Small intestine (tissue), 7 donors: ENCODE results near the gene PTTG1IP. TPM values are rescaled to one million over a fixed set of nuclear protein-coding genes. Genes with fewer than 3 reads are reported as not detected.

ENCODE experiments used
- DNase-seq, 2 donors: peaks; one replicate each; pipeline versions ENCODE4 v3.0.0 to v3.0.0-alpha.2; 2013
- FAIRE-seq: peaks from 2 replicates; lab custom pipeline; 2012; peaks lifted over from hg19 to GRCh38; lab: Jason Lieb, UNC
- H3K27ac ChIP-seq, 3 donors: one replicate each; pipeline ENCODE4 v1.5.1; 2013; ENCODE audit warnings: low read length in 2 of 3, mild to moderate bottlenecking in 2 of 3, control low read depth in 1 of 3, inconsistent platforms in 1 of 3, low read depth in 1 of 3, moderate library complexity in 1 of 3
- H3K27me3 ChIP-seq, 3 donors: one replicate each; pipeline ENCODE4 v1.6.1; 2013; ENCODE audit warnings: low read length in 3 of 3, inconsistent platforms in 1 of 3; ENCODE audit not compliant: control insufficient read depth in 3 of 3, insufficient read depth in 3 of 3
- H3K36me3 ChIP-seq, 3 donors: one replicate each; pipeline ENCODE4 v1.6.1; 2013; ENCODE audit warnings: low read length in 3 of 3, inconsistent platforms in 1 of 3, low read depth in 1 of 3, mild to moderate bottlenecking in 1 of 3, moderate library complexity in 1 of 3; ENCODE audit not compliant: control insufficient read depth in 3 of 3, insufficient read depth in 2 of 3
- H3K4me1 ChIP-seq, 3 donors: one replicate each; pipeline ENCODE4 v1.6.1; 2013; ENCODE audit warnings: low read length in 2 of 3, inconsistent platforms in 1 of 3, low read depth in 1 of 3, mild to moderate bottlenecking in 1 of 3, moderate library complexity in 1 of 3; ENCODE audit not compliant: control insufficient read depth in 3 of 3, insufficient read depth in 2 of 3
- H3K4me3 ChIP-seq, 3 donors: one replicate each; pipeline ENCODE4 v1.5.1; 2013; ENCODE audit warnings: low read length in 3 of 3, control low read depth in 1 of 3, inconsistent platforms in 1 of 3, low read depth in 1 of 3, mild to moderate bottlenecking in 1 of 3, moderate library complexity in 1 of 3
- H3K9me3 ChIP-seq, 2 donors: one replicate each; pipeline ENCODE4 v1.6.1; 2013; ENCODE audit warnings: low read depth in 1 of 2, low read length in 1 of 2; ENCODE audit not compliant: control insufficient read depth in 2 of 2, insufficient read depth in 1 of 2
- WGBS, 3 donors: extraction: QIAGEN DNeasy Blood & Tissue Kit; methylation state at CpG; one replicate each; pipeline ENCODE4 v1.1.7; 2013; 5-methylcytosine and 5-hydroxymethylcytosine counted together
- polyA plus RNA-seq, 4 donors: library from polyadenylated mRNA; stranded (reverse) in 3 of 4; unstranded in 1 of 4; fragments of 200-250 nt in 3 of 4; fragments of 120-200 nt in 1 of 4; gene quantifications; one replicate each; pipeline versions ENCODE4 v1.2.1 to v1.2.3, GENCODE V29; 2013
- donor health status: healthy with polysubstance abuse.
- donor health status: control.
- donor health status: control.
- donor health status: Bipolar disorder and iron deficiency.
- donor health status: healthy.

PTTG1IP gene
- polyA plus RNA-seq, 4 donors: 116 to 330 (median 128) TPM

DNA sequence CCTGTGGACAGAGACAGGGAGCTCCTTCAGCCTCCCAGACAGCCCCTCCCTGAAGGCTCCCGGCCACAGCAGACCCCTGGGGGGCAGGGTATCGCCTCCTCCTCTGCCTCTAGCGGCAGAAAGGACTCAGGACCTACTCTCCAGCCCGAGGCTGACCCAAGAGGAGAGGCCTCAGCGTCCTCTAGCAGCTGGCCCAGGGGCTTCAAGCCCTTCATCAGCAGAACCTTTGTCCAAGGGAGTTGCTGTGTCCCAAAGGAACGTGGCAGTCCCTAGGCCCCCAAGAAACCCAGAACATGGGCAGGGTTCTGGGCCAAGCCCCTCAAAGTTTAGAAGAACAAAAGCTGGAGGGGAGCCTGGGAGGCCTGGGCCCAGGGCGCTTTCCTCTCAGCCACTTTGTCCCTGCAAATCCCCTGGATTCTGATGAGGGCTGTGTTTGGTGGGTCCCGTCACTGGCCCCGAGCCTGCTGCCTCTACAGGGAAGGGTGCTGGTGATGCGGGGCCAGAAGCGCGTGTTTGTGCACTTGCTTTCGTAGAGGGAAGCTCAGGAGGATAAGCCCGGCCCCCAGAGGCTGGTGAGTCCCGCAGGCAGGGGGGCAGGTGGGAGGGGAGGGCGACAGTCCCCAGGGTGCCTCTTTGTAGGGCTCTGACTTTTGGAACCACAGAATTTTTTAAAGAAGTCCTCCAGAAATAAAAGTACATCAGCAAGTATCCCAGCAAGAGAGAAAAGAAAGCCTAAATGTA lies 33.9 kb upstream of the PTTG1IP start:
- no peak overlapping the region for H3K4me3 ChIP-seq
- H3K27me3 ChIP-seq: peaks cover 0 to 9% (median 0%) of the 10 kb centered on the region in 3 donors
- H3K4me1 ChIP-seq: peaks cover under 1 to 12% (median 1%) of the 10 kb centered on the region in 3 donors
- peak overlapping the region in 1 of 3 donors; percentile 53 for H3K27ac ChIP-seq
- DNase-seq (no peak), FAIRE-seq (no peak)
- no peaks in the 10 kb centered on the region for H3K36me3 ChIP-seq
- no peaks in the 10 kb centered on the region for H3K9me3 ChIP-seq
- 66 to 76% (median 75%) methylated on average over 16 of the region's 16 CpGs for WGBS, 3 donors

DNA sequence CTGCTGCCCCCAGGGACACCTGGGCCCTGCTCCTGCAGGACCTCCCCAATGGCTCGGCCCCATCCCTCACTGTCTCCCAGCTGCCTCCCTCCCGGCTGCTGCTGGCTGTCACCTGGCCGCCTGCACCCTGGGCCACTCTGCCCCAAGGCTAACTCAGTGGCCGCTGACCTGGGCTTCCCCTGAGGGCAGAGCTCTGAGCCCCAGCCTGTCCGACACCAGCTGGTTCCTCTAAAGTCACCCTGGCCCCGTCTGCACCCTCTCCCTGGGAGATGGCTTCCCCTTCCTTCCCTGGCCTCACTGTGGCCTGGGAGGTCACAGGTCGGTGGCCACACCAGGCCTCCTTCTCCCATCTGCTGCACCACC lies 32.2 kb upstream of the PTTG1IP start:
- FAIRE-seq: no peak
- WGBS, 3 donors: 73 to 83% (median 76%) methylated on average over 5 to 7 of the region's 7 CpGs

GRCh38 chr21:44905016-44905727 lies 31.7 kb upstream of the PTTG1IP start:
- DNase-seq (no peak), FAIRE-seq (no peak)
- Histone ChIP-seq H3K9me3 (no peaks in the 10 kb centered on the region), H3K4me1 (no peaks in the 10 kb centered on the region), H3K36me3 (peaks cover 0 to 3% (median 0%) of the 10 kb centered on the region in 3 donors), H3K4me3 (no peak overlapping the region), H3K27ac (no peak overlapping the region), H3K27me3 (peaks cover 0 to 9% (median 0%) of the 10 kb centered on the region in 3 donors)
- 86 to 91% (median 90%) methylated on average over 21 to 22 of the region's 22 CpGs for WGBS, 3 donors

More for the DNA sequence above, 32.2 kb upstream of the PTTG1IP start:
- DNase-seq: no peak
- no peak overlapping the region for H3K27ac ChIP-seq
- H3K9me3 ChIP-seq: no peaks in the 10 kb centered on the region
- H3K27me3 ChIP-seq: peaks cover 0 to 9% (median 0%) of the 10 kb centered on the region in 3 donors
- no peak overlapping the region for H3K4me3 ChIP-seq
- H3K36me3 ChIP-seq: no peaks in the 10 kb centered on the region
- H3K4me1 ChIP-seq: no peaks in the 10 kb centered on the region

DNA sequence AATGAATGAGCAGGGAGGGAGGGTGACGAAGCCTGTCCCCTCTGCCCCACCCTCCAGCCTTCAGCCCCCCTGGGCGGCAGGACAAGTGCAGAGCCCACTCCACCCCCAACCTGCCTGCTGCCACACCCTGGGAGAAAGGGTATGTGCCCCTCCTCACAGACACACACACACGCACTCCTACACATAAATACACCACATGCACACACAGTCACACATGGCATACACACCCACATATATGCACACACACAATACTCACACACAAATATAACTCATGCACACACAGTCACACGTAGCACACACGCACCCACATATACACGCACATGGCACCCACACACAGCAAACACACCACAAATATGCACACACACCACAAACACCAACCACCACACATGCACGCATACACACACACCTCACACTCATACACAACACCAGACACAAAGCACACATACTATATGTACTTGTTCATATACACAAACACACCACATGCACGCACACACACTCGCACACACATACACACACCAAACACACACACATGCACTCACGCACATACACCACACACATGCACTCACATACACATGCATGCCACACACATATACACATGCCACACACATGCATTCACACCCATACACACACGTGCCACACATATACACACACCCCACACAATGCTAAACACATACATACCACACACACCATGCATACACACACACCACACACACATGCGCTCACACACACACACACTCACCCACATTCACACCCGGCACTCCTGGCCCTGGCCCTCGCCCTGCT lies 30.8 kb upstream of the PTTG1IP start:
- WGBS, 3 donors: 90 to 91% (median 90%) methylated on average over 14 of the region's 14 CpGs
- Histone ChIP-seq H3K4me1 (peaks cover 0 to 1% (median 0%) of the 10 kb centered on the region in 3 donors), H3K9me3 (no peaks in the 10 kb centered on the region), H3K27me3 (peaks cover 0 to 9% (median 0%) of the 10 kb centered on the region in 3 donors), H3K36me3 (peaks cover 0 to 6% (median 0%) of the 10 kb centered on the region in 3 donors), H3K27ac (no peak overlapping the region), H3K4me3 (no peak overlapping the region)
- no peak for FAIRE-seq
- no peak for DNase-seq

GRCh38 chr21:44903689-44904088 lies 30.2 kb upstream of the PTTG1IP start:
- Histone ChIP-seq H3K4me3 (no peak overlapping the region), H3K9me3 (no peaks in the 10 kb centered on the region), H3K27ac (no peak overlapping the region), H3K27me3 (peaks cover 0 to 6% (median 0%) of the 10 kb centered on the region in 3 donors), H3K36me3 (peaks cover 0 to 6% (median 0%) of the 10 kb centered on the region in 3 donors), H3K4me1 (peaks cover 0 to 8% (median under 1%) of the 10 kb centered on the region in 3 donors)
- 83 to 87% (median 85%) methylated on average over 22 of the region's 22 CpGs for WGBS, 3 donors
- FAIRE-seq (no peak), DNase-seq (no peak)

GRCh38 chr21:44903050-44903685 lies 29.7 kb upstream of the PTTG1IP start:
- Histone ChIP-seq H3K4me3 (no peak overlapping the region), H3K27me3 (peaks cover 0 to 6% (median 0%) of the 10 kb centered on the region in 3 donors), H3K9me3 (no peaks in the 10 kb centered on the region), H3K27ac (no peak overlapping the region), H3K36me3 (peaks cover 0 to 6% (median 0%) of the 10 kb centered on the region in 3 donors), H3K4me1 (peaks cover 0 to 11% (median 1%) of the 10 kb centered on the region in 3 donors)
- DNase-seq (no peak), FAIRE-seq (no peak)
- WGBS, 3 donors: 82 to 83% (median 82%) methylated on average over 18 of the region's 18 CpGs

GRCh38 chr21:44902268-44903049 lies 29.0 kb upstream of the PTTG1IP start:
- H3K27ac ChIP-seq: no peak overlapping the region

More at GRCh38 chr21:44902268-44903049, 29.0 kb upstream of the PTTG1IP start:
- H3K9me3 ChIP-seq: no peaks in the 10 kb centered on the region
- H3K4me1 ChIP-seq: peaks cover 0 to 16% (median 1%) of the 10 kb centered on the region in 3 donors
- DNase-seq: no peak
- peaks cover 0 to 6% (median 0%) of the 10 kb centered on the region in 3 donors for H3K36me3 ChIP-seq
- no peak overlapping the region for H3K4me3 ChIP-seq
- WGBS, 3 donors: 91 to 92% (median 92%) methylated on average over 30 of the region's 30 CpGs
- FAIRE-seq: no peak
- peaks cover 0 to 4% (median 0%) of the 10 kb centered on the region in 3 donors for H3K27me3 ChIP-seq
